ENCODE data around the gene PDE4B.

The PDE4B gene

GRCh38 chr1:65946376-65946775 lies 153.7 kb downstream of the PDE4B start:
- no peak for TF ChIP-seq CTCF (IDR thresholded peaks at IDR 0.05; ENCODE audit: borderline replicate concordance, insufficient read depth, low read depth, low read length)

GRCh38 chr1:65946960-65947359 lies 154.3 kb downstream of the PDE4B start:
- no peak for TF ChIP-seq CTCF (IDR thresholded peaks at IDR 0.05; ENCODE audit: borderline replicate concordance, insufficient read depth, low read depth, low read length)
- H3K4me3 ChIP-seq (ENCODE audit: low read depth, low read length), result no peak overlapping the region

More at GRCh38 chr1:65946376-65946775, 153.7 kb downstream of the PDE4B start:
- H3K4me3 ChIP-seq (ENCODE audit: low read depth, low read length), result no peak overlapping the region

- TF ChIP-seq CTCF (IDR thresholded peaks at IDR 0.05; ENCODE audit: borderline replicate concordance, insufficient read depth, low read depth, low read length), result no peak
- H3K4me3 ChIP-seq (ENCODE audit: low read depth, low read length), result no peak overlapping the region
Measured at GRCh38 chr1:65948609-65949229, 156.0 kb downstream of the PDE4B start.

GRCh38 chr1:65949230-65949626 lies 156.5 kb downstream of the PDE4B start:
- no peak overlapping the region for H3K4me3 ChIP-seq (ENCODE audit: low read depth, low read length)
- TF ChIP-seq CTCF (IDR thresholded peaks at IDR 0.05; ENCODE audit: borderline replicate concordance, insufficient read depth, low read depth, low read length), result no peak

- H3K4me3 ChIP-seq (ENCODE audit: low read depth, low read length), result no peak overlapping the region
- TF ChIP-seq CTCF (IDR thresholded peaks at IDR 0.05; ENCODE audit: borderline replicate concordance, insufficient read depth, low read depth, low read length), result no peak
Measured at GRCh38 chr1:65949933-65950332, 157.2 kb downstream of the PDE4B start.

GRCh38 chr1:65952696-65953095 lies 160.0 kb downstream of the PDE4B start:
- H3K4me3 ChIP-seq (ENCODE audit: low read depth, low read length), result no peak overlapping the region
- TF ChIP-seq CTCF (IDR thresholded peaks at IDR 0.05; ENCODE audit: borderline replicate concordance, insufficient read depth, low read depth, low read length), result no peak

- TF ChIP-seq CTCF (IDR thresholded peaks at IDR 0.05; ENCODE audit: borderline replicate concordance, insufficient read depth, low read depth, low read length), result no peak
- H3K4me3 ChIP-seq (ENCODE audit: low read depth, low read length), result no peak overlapping the region
Measured at GRCh38 chr1:65953170-65953569, 160.5 kb downstream of the PDE4B start.

Data from GM12875 (cell line).